Stimulated activated CD8-positive, alpha-beta memory T cell treated with anti-CD3 and anti-CD28 coated beads, Interleukin-15, amount 100 ng/mL, for 1 hour (primary cell): ENCODE data around the gene SIPA1L3.
"Not testable (repeated sequence)": the region's sequence is repeated elsewhere in the genome, so short reads cannot be mapped to it uniquely, and the experiment has no call there.

Experiments used
- DNase-seq: peaks from one replicate; pipeline ENCODE4 v3.0.0-alpha.2; 2020; ENCODE audit warnings: low read depth

Gene SIPA1L3

DNA sequence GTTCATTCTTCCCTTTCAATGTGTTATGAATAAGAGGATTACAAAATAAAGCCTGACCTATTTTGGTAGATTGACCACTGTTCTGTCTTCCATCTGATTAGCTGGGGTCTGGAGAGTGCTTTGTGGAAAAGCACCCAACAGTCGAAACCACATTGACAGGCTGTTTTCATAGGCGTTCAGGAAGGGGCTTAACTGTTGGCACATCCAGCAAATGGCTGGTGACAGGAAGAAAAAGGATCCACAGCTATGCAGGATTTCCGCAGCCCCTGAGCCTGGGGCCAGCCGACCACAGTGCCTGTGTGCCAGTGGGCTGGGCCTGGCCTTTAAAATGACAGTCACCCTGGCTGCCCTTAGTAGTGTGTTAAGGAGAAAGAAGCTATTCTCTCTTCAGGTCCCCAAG is 113.3 kb downstream of the SIPA1L3 start:
- DNase-seq, result no peak

DNA sequence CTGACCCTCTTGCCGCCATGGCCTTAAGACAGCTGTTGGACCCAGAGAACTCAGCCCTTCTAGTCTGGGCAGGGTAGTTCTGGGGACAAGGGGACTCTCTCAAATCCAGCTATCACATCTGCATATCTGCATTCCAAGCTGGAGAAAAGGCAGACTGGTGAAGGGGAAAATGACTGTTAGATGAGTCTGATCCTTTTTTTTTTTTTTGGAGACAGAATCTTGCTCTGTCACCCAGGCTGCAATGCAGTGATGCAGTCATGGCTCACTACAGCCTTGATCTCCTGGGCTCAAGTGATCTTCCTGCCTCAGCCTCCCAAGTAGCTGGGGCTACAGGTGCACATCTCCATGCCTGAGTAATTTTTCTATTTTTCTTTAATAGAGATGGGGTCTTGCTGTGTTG is 114.3 kb downstream of the SIPA1L3 start:
- DNase-seq, result no peak

DNA sequence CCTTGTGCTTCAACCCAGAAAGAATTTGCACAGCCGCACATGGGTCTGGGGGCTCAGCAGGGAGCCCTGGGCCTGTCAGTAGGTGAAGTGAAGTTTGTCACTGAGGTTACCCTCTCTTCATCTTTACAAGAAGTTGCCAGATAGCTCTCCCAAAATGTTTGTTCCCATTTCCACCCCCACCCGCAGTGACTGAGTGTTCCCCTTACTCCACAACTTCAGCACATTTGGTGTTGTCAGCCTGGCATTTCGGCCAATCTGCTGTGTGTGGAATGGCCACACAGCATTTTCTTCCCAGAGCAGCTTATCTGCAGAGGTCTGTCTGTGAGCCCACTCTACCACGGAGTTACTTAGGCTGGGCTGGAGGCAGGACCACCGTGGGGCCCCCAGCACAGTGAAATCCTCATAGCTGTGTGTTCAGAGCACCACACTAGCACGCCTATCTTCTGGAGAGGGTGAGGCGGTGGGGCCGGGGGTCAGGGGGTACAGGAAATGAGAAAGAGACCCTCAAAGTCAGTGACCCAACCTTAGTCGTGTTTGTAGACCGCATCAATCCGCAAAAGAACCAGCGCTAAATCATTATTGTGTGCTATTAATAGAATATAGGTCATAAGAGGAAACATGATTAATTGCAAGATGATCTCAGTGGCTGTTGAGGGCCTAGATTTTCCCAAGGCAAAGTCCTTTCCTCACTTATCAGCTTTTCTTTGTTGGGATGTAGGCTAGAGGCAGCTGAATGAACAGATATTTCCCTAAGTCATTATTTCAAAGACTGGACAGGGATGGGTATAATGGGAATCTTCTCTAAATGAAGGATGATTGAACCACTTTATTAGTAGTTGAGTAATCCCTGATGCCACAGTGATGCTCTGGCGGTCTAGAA is 116.0 kb downstream of the SIPA1L3 start:
- DNase-seq, result no peak

DNA sequence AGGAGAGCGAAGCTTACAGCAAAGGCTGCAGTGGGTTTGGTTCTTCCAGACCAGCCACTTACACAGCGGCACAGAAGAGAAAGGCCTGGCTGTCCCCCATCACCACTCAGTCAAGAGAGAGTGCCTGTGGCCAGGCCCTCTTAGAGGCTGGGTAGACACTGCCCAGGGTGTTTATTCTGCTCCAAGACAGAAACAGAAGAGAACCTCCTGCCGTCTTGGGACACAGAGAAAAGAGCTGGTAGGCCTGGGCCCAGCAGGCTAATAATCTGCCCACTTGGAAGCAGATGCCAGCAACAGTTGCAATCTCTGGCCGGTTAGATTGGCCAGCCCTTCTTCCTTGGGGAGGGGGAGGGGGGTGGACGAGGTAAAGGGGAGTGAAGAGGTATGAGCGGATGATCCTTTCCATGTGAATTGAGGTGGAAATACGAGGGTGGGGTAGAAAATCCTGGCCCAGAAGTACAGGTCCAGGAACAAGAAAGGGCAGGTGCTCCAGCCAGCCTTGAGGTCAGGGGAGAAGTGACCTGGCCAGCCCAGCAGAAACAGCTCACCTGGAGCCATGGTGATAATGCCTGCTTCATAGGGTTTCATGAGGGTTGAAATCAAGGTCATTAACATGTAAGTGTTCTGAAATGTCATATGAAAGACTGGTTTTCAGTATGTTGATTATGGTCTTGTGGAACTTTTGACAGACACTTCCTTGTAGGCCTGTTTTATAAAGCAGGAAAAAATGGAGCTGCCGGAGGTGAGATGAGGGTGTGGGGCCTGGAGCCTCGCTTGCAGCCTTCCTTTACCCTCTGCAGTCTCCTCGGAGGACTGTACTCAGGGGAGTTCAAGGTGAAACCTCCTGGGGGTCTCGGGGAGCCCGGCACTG is 116.9 kb downstream of the SIPA1L3 start:
- no peak for DNase-seq

DNA sequence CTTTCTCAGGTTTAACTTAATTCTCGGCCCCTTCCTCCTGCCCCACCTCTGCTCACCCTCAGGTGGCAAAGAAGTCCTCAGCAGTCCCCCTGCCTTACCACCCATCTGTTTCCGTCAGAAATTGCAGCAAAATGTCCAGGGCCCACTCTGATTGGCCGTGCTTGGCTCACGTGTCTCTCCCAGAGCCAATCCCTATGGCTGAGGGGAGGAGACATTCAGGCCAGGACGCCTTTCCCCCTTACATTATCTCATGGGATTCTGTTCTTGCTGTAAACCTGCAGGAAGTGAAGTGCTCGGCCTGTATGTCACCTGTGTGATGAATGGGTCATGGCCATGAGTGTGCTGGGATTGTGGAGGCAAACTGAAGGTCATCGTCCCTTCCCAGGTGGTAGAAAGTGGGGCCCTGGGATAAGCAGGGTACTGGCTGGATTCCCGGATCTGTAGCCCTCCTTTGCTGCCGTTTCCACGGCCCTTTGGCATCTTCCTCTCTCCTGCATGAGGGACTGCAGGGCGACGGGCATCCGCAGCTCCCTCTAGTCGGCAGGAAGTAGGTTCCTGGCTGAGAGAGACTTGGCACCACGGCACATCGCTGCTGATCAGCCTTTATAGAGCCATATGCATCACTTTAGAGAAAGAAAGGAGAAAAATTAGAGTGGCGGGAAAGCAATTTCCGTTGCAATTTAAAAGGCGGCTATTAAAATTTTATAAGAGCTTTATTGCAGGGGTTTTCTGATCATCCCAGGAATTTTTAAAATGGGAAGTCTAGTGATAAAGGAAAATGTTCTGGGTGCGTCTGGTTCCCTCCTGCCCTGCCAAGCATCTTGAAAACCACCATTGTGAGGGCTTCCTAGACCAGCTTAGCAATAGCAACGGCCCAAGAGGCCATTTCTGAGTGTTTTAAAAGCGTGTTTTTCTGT is 118.2 kb downstream of the SIPA1L3 start:
- no peak for DNase-seq

DNA sequence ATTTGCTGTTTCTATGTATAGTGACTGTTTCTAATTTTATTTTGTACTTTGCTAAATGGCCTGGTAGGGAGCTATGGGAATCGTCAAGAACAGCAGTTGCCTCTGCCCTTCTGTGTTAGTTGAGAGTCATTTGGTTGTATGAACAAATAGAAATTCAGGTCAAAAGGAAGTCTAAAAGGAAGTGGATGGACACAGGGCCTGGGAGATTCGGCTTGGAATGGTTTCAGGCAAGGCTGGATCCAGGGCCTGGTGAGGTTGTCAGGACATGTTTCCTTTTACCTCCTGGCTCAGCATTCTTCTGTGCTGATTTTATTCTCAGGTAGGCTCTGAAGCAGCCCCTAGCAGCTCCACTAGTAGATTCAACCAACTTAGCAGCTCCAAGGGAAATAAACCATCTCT is 118.9 kb downstream of the SIPA1L3 start:
- no peak for DNase-seq

DNA sequence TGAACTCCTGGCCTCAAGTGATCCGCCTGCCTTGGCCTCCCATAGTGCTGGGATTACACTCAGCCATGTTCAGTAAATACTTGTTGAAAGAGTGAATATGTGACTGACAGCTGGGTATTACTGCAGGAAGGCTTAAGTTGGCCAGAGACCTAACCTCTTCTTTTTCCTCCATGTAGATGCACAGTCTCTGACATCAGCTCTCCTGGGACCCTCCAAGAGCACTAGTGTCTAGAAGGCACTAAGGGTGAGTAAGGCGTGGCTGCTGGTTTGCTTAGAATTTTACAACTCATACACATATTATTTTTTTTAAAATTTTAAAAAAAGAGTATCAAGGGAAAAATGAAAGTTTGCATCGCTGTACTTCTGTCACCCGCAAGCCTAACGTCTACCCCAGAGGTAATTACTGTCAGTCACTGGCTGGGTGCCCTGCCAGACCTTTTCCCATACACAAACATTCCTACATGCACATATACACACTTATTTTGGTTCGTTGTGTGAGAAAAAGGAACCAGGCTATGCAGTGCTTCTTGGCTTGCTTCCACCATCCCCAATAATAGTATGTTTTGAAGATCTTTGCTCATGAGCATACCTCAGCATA is 122.0 kb downstream of the SIPA1L3 start:
- DNase-seq, result no peak

DNA sequence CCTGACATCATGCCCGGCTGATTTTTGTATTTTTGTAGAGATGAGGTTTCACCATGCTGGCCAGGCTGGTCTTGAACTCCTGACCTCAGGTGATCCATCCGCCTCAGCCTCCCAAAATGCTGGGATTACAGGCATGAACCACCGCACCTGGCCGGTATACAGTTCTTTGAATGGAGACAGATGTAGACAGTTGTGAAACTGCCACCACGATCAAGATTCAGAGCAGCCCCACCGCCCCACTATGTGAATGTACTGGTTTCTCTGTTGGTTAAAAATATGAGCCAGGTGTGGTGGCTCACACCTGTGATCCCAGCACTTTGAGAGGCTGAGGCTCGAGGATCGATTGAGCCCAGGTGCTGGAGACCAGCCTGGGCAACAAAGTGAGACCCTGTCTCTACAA is 123.0 kb downstream of the SIPA1L3 start:
- DNase-seq, result not testable (repeated sequence)

DNA sequence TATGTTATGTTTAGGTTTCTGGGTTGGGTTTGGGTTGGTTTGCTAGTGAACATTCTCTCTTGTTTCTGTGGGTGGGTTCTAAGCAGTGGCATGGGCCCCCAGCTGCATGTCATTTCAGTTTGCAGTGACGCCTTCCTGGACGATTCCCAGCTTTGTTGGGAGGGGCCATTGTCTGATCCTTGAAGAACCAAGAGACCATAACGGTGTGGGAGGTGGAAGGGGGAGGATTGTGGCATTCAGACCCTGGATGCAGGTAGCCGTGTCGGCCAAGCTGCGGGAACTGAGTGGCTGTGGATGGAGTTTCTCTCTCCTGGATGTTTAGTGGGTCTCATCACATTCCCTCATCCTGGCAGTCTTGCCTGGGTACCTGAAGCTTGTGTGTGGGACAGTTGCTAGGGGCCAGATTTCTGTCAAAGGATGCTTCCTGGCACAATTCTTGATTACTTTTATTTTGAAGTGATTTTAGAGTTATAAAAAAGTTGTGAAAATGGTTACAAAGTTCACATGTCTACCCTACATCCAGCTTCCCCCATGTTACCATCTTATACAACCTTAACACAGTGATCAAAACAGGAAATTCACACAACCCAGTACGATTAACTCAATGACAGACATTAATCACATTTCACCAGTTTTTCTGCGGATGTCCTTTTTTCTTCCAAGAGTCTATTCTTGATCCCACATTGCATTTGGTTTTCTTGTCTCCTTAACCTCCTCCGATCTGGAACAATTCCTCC is 123.8 kb downstream of the SIPA1L3 start:
- no peak for DNase-seq

DNA sequence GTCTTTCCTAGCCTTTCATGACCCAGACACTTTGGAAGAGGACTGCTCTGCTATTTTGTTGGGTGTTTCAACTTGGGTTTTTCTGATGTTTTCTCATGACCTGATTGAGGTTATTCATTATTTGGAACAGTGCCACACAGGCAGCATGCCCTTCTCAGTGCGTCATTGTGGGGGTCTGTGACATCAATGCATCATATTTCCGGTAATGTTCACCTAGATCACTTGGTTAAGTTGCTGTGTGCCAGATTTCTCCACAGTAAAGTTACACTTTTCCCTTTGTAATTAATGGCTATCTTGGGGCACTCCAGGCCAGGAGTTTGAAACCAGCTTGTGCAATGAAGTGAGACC is 124.4 kb downstream of the SIPA1L3 start:
- DNase-seq, result no peak

DNA sequence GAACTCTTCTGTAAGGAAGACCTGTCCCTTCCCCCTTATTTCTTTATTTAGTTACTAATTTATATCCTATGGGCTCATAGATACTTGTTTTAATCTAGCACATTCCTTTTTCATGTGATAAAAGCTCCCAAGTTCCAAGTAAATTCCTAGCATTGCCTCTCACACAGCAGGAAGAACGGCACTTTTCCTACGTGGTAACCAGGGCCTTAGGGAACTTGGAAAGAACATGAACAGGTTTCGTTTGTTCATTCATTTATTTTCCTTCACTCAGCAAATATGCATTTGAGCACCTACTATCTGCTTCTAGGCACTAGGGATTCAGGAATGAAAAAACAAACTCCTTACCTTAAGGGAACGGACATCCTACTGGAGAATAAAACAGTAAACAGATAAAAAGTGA is 125.1 kb downstream of the SIPA1L3 start:
- DNase-seq, result no peak

DNA sequence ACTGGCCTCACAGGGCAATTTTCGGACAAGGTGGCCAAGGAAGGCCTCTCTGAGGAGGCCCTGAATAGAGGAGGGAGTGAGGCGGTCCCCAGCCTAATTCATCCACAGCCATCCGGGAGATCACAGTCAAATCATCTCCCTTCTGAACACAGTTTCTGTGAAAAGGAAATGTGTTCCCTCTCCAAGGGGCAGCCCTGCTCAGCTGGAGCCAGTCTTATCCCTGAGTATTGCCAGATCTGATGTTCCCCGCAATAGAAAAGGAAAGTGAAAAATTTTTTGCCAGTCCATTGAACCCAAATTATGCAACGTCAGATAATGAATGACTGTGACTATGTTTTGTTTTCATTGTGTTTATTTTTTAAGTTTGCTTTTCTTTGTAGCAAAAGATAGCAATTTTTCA is 125.9 kb downstream of the SIPA1L3 start:
- DNase-seq, result no peak

DNA sequence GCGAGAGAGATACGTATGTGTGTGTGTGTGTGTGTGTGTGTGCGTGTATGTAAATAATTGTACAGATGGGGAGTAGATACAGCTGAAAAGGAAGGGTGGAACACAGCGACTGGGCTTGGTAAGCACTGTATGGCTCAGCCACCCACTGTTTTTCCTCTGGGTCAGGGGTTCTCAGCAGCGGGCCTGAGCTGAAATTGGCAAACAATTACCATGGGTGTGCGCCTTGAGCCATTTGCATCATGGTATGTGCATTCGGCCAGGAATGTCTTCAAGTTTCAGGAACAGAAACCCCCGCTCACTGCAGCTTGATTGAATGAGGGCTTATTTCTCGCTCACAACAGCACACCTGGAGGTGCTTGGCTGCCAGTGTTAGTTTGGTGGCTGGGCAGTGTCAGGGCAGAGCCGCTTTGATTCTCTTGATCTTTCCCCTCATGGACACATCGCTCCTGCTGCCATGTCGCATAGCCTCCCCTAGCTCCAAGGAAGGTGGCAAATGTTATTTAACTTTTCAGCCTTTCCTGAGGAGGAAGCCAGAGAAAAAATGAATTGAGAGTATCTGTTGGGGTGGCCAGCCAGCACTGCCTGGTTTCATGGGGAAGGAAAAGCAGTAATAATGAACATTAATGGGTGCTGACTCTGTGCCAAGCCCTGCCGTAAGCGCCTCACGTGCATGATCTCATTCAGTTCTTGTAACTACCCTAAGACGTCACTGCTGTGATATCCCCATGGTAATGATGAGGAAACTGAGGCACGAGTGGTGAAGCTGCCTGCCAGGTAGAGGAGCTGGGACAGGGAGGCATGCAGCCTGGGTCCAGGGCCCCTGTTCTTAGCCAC is 126.9 kb downstream of the SIPA1L3 start:
- DNase-seq, result no peak

DNA sequence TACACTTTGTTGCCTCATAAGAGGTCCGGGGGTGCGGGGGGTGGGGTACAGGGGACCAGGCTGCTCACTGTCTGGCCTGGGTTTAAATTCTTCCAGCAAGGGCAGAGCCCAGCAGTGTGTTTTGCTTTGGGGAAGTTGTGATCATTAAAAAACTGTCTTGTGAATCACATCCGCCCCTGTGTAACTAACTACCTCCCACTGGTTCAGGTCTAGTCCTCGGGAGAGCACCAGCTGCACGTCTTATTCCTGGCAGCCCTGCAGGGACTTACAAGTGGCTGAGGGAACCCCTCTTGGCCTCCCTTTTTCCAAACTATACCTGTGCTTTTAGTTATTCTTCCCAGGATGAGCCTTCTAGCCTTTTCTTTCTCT is 127.5 kb downstream of the SIPA1L3 start:
- DNase-seq, result no peak

DNA sequence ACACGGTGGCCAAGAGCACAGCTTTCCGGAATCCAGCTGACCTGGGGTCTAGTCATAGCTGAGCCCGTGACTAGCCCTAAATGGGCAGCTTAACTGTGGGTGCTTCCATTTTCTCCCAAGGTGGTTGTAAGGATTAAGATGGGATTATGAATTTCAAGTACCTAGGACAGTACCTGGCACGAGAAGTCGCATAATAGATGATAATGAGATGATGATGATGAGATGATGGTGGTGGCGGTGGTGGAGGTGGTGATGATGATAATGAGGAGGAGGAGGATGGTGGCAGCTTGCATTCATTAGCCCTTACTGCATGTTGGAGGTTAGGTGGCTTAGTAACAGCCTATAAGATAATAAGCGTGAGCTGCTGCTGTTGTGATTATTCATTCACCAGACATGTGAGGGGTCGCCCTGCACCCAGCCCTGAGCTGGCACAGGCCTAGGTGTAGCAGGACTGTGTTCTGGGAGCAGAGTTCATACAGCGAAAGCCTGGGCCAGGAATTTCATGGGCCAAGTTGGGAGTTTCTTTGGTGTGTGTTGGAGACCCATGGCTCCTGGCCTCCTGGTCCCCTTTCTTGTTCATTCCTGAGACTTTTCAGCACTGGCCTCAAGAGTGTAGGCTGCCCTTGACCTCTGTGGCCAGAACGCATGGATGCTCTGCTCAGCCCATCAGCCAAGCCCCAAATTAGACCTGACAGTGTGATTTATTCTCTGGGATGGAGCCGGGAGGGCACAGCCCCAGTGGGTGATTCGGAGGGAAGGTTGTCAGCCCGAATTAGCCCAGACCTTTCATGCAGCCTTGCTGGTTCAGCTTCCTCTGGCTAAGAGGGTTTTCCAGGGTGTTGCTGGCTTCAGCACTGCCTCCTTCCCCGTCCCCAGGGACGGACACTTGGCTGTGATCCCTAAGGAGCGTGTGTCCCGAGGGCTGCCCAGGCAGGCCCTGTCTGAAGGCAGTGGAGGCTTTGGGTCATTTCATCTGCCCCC is 128.8 kb downstream of the SIPA1L3 start:
- no peak for DNase-seq

DNA sequence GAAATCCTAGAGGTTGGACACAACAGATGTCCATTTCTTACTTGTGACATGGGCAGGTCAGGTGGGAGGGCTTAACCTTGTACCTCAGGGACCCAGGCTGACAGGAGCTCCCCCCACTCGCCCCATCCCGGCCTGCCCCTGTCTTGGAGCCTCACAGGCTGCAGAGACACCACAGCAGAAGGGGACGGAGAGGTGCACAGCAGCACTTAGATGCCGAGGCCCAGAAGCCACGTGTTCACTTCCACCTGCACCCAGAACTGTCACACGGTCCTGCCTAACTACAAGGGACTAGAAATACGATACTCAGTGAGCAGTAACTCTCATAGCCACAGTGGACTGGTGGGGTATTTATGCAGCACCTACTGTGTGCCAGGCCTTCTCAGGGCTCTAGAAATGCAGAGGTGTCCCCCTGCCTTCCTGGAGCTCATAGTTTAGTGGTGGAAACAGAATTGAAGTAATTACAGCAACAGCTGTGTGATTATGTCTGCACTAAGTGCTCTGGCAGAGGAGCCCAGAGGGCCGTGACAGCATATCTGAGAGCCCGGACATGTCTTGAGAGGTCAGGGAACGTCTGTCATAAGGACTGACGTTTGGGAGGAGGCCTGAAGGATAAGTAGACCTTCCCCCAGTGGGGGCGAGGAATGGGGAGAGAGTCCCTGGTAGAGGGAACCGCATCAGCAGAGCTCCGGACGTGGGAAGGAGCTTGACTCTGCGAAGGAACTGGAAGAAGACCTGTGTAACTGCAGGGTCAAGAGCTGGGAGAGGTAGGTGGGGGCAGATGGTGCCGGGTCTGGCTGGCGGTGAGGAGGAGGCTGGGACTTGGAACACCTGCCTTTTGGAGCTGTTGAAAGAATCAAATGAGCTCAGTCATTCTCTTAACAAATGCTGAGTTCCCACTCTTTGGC is 130.0 kb downstream of the SIPA1L3 start:
- no peak for DNase-seq

DNA sequence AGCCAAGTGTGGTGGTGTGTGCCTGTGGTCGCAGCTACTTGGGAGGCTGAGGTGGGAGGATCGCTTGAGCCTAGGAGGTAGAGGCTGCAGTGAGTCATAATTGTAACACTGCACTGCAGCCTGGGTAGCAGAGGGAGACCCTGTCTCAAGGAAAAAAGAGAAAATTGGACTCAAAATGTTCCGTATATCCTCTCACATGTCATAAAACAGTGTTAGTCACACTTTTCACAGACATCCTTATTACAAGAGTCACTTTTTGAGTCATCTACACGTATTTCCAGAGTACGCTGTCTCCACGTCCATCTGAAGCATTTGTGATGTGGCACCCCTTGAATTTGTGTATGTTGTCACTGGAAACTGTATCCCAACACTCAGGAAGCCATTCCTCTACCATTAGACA is 133.0 kb downstream of the SIPA1L3 start:
- no peak for DNase-seq

DNA sequence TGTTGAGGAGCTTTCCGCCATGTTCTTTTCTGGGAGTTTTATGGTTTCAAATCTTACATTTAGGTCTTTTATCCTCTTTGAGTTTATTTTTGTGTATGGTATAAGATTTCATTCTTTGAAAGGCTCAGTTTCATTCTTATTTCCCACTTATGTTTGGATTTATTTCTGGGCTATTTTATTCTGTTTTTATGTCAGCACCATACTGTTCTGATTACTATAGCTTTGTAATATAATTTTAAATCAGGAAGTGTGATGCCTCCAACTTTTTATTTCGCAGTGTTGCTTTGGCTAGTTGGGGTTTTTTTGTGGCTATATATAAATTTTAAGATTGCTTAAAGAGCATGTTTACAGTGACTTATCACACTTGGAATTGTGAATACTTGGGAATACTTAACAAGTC is 135.1 kb downstream of the SIPA1L3 start:
- no peak for DNase-seq
